Natural killer cell (primary cell): Measurements from ENCODE around the gene LCN15. TPM values are rescaled to one million over a fixed set of nuclear protein-coding genes. Genes with fewer than 3 reads are reported as not detected.

Experiments
- ATAC-seq, 3 donors: fragments of 150-1000 bp in 2 of 3; fragments of 200-7000 bp in 1 of 3; cut with Tn5 transposase; 1 replicate in 1 of 3; 2 replicates in 2 of 3; pipeline ENCODE4 v1.10.0; 2021; ENCODE audit warnings: mild to moderate bottlenecking in 2 of 3, moderate library complexity in 2 of 3
- DNase-seq, 2 donors: peaks; one replicate each; pipeline versions ENCODE4 v3.0.0 to v3.0.0-alpha.2; 2013 to 2021; ENCODE audit warnings: mixed read lengths in 1 of 2
- H3K27ac ChIP-seq: one replicate; pipeline ENCODE4 v1.5.1; 2013; ENCODE audit warnings: mild to moderate bottlenecking, low read length
- H3K27me3 ChIP-seq: one replicate; pipeline ENCODE4 v1.6.1; 2013; ENCODE audit warnings: low read length; ENCODE audit not compliant: control insufficient read depth, insufficient read depth
- H3K36me3 ChIP-seq: one replicate; pipeline ENCODE4 v1.6.1; 2013; ENCODE audit warnings: low read length; ENCODE audit not compliant: control insufficient read depth, insufficient read depth
- H3K4me1 ChIP-seq: one replicate; pipeline ENCODE4 v1.6.1; 2013; ENCODE audit warnings: low read length; ENCODE audit not compliant: control insufficient read depth, insufficient read depth
- H3K4me3 ChIP-seq: one replicate; pipeline ENCODE4 v1.5.1; 2013; ENCODE audit warnings: low read length
- H3K9me3 ChIP-seq: one replicate; pipeline ENCODE4 v1.6.1; 2013; ENCODE audit warnings: low read length; ENCODE audit not compliant: control insufficient read depth, insufficient read depth
- H3K27ac Mint-ChIP-seq, 2 donors: one replicate each; pipeline ENCODE4 v1.8.0; 2022; ENCODE audit warnings: mild to moderate bottlenecking in 2 of 2, mixed read lengths in 2 of 2, moderate library complexity in 1 of 2
- H3K27me3 Mint-ChIP-seq, 2 donors: one replicate each; pipeline ENCODE4 v1.8.0; 2022; ENCODE audit warnings: low read depth in 2 of 2, mixed read lengths in 2 of 2
- H3K36me3 Mint-ChIP-seq: one replicate; pipeline ENCODE4 v1.8.0; 2022; ENCODE audit warnings: mixed read lengths
- H3K4me1 Mint-ChIP-seq, 2 donors: one replicate each; pipeline ENCODE4 v1.8.0; 2022; ENCODE audit warnings: mixed read lengths in 2 of 2
- H3K4me3 Mint-ChIP-seq: one replicate; pipeline ENCODE4 v1.8.0; 2022; ENCODE audit warnings: mild to moderate bottlenecking, moderate library complexity, mixed read lengths
- H3K9me3 Mint-ChIP-seq, 2 donors: one replicate each; pipeline ENCODE4 v1.8.0; 2022; ENCODE audit warnings: mixed read lengths in 2 of 2
- CTCF ChIP-seq: fragments of 200-600 bp; IDR thresholded peaks from one replicate; pipeline ENCODE4 v1.8.0; 2022; ENCODE audit warnings: antibody characterized with exemption
- WGBS: methylation state at CpG from one replicate; pipeline ENCODE4 v1.1.7; 2013; ENCODE audit warnings: missing lambda C conversion rate; ENCODE audit not compliant: insufficient coverage; 5-methylcytosine and 5-hydroxymethylcytosine counted together
- intact Hi-C: fragments of 100-400 bp; cut with micrococcal nuclease; formaldehyde crosslinking; loops from one replicate; pipeline ENCODE4 v1.14.2; 2022
- total RNA-seq, 4 donors: library from RNA; stranded (reverse); fragments of 120-200 nt in 1 of 4; gene quantifications; one replicate each; pipeline versions ENCODE4 v1.2.3 to v1.2.4, GENCODE V29; 2013 to 2022

LCN15 gene
- total RNA-seq, 3 donors from 2014 or later (not counting 1 experiment from before 2014, with no cell fraction given) = not detected

GRCh38 chr9:136774416-136775045 is 10.2 kb upstream of the LCN15 start:
- ATAC-seq (no peak), DNase-seq (no peak)
- 89% methylated on average over 12 of the region's 12 CpGs for WGBS
- no peak overlapping the region for H3K4me3 Mint-ChIP-seq
- H3K4me1 Mint-ChIP-seq = peaks cover 0 to 10% of the 10 kb centered on the region in 2 donors
- no peaks in the 10 kb centered on the region for H3K9me3 Mint-ChIP-seq
- Histone ChIP-seq H3K9me3 (peaks cover 9% of the 10 kb centered on the region), H3K36me3 (no peaks in the 10 kb centered on the region), H3K4me1 (peaks cover 9% of the 10 kb centered on the region), H3K4me3 (no peak overlapping the region), H3K27me3 (no peaks in the 10 kb centered on the region), H3K27ac (no peak overlapping the region)
- intact Hi-C loops = no loop called here
- H3K27ac Mint-ChIP-seq = no peak overlapping the region
- no peaks in the 10 kb centered on the region for H3K36me3 Mint-ChIP-seq
- peaks cover 22 to 29% of the 10 kb centered on the region in 2 donors for H3K27me3 Mint-ChIP-seq
- no peak for TF ChIP-seq CTCF

DNA sequence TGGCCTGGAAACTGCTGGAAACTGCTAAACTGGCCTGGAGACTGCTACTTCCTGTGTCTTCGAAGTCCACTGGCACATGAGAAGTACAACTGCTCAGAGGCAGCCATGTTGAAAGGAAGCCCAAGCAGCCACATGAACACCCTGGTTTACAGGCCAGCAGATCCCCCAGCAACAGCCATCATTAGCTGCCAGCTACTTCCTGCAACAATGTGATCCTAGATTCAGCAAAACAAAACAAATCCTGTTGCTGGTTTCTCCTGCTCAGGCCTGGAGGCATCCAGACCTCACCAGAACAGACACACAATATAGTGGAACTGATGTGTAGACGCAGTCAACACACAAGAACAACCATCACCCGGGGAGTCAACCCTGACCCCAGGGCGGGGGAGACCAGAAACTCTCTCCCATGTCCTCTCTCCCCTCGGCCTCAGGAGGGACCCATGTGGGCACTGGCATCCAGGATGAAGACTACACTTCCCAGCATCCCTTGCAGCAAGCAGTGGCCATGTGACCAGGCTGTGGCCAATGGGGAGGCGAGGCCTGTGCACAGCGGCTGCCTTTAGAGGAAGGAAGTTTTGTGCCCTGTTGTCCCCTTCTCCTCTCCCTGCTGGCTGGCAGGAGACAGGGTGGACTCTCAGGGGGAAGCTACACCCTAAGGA is 9.2 kb upstream of the LCN15 start:
- no peak overlapping the region for H3K4me3 Mint-ChIP-seq
- H3K4me3 ChIP-seq = no peak overlapping the region
- peaks cover 9% of the 10 kb centered on the region for H3K4me1 ChIP-seq
- H3K4me1 Mint-ChIP-seq = peaks cover 0 to 10% of the 10 kb centered on the region in 2 donors
- no peaks in the 10 kb centered on the region for H3K9me3 Mint-ChIP-seq
- no peaks in the 10 kb centered on the region for H3K36me3 ChIP-seq
- H3K9me3 ChIP-seq = peaks cover 9% of the 10 kb centered on the region
- no peak overlapping the region for H3K27ac ChIP-seq
- intact Hi-C loops = no loop called here
- DNase-seq (peak in 1 of 2 donors; percentile 35), ATAC-seq (peak in 2 of 3 donors; percentile 31 to 67)
- peaks cover 13 to 19% of the 10 kb centered on the region in 2 donors for H3K27me3 Mint-ChIP-seq
- 55% methylated on average over 7 of the region's 7 CpGs for WGBS
- no peak overlapping the region for H3K27ac Mint-ChIP-seq
- no peak for TF ChIP-seq CTCF
- no peaks in the 10 kb centered on the region for H3K36me3 Mint-ChIP-seq
- no peaks in the 10 kb centered on the region for H3K27me3 ChIP-seq

GRCh38 chr9:136771907-136772415 is 7.6 kb upstream of the LCN15 start:
- 74% methylated on average over 3 of the region's 3 CpGs for WGBS
- DNase-seq (no peak), ATAC-seq (no peak)
- Mint-ChIP-seq H3K27me3 (peaks cover 4 to 8% of the 10 kb centered on the region in 2 donors), H3K27ac (no peak overlapping the region), H3K4me1 (peaks cover 0 to 10% of the 10 kb centered on the region in 2 donors), H3K9me3 (no peaks in the 10 kb centered on the region), H3K4me3 (no peak overlapping the region), H3K36me3 (no peaks in the 10 kb centered on the region)
- Histone ChIP-seq H3K9me3 (peaks cover 9% of the 10 kb centered on the region), H3K4me1 (peaks cover 17% of the 10 kb centered on the region), H3K27me3 (no peaks in the 10 kb centered on the region), H3K27ac (no peak overlapping the region), H3K4me3 (no peak overlapping the region), H3K36me3 (no peaks in the 10 kb centered on the region)
- TF ChIP-seq CTCF = no peak
- intact Hi-C loops = no loop called here
